ENCODE measurements around the gene PCDH18.
"Not testable (repeated sequence)": the region's sequence is repeated elsewhere in the genome, so short reads cannot be mapped to it uniquely, and the experiment has no call there.

Gene PCDH18

DNA sequence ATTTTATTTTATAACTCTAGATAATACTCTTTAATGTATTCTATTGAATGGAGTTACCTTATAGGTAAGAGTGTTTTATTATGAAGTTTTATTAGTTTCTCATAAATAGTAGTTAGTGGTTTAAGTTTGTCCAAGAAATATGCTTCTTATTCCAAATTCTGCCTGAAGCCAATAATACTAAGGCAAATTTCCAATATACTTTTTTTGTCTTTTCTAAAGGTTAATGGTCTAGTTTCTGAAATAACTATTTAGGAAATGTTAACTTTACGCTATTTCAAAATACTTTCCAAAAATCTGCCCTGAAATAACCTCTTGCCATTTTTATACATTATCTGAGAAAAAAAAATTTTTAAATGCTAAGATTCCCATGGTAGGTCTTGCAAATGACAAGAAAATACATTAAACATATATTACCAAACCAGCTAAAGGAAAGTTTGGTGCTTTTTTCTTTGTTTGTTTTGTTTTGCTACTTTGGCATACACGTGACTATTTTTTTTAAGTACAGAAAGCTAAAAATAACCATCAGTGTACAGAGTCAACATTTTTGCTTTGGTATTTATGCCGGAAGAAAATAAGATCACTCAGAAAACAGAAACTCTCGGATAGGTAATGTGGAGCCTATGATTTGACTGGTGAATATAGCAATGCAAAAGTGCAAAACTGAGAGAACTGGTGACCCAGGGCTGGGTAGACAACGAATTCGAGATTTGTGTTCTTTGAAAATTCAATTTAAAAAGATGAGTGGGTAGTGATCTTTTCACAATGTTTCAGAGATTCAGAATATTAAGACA is 29.8 kb downstream of the PCDH18 start:
- Histone ChIP-seq H3K4me2 (ENCODE audit: insufficient read depth, low read length) (no peak overlapping the region), H3K79me2 (ENCODE audit: insufficient read depth, low read length) (no peaks in the 10 kb centered on the region), H3K4me1 (ENCODE audit: insufficient read depth, low read length) (no peaks in the 10 kb centered on the region), H2AFZ (ENCODE audit: low read depth, low read length) (no peak overlapping the region), H3K27me3 (ENCODE audit: insufficient read depth, low read length, poor library complexity) (no peaks in the 10 kb centered on the region), H3K9me3 (ENCODE audit: insufficient read depth, low read length, severe bottlenecking) (no peaks in the 10 kb centered on the region), H3K4me3 (ENCODE audit: low read depth in 1 of 2, low read length in 2 of 2) (no peak overlapping the region), H3K27ac (ENCODE audit: low read length) (no peak overlapping the region), H4K20me1 (ENCODE audit: insufficient read depth, low read length) (no peaks in the 10 kb centered on the region), H3K36me3 (ENCODE audit: insufficient read depth, low read length) (no peaks in the 10 kb centered on the region), H3K9ac (ENCODE audit: low read depth, low read length) (no peak overlapping the region)
- DNase-seq (no peak), ATAC-seq (ENCODE audit: insufficient read depth, low read depth) (no peak)
- TF ChIP-seq EZH2 (IDR thresholded peaks at IDR 0.05; ENCODE audit: borderline replicate concordance, low read depth, low read length, severe bottlenecking): no peak
- no peak for TF ChIP-seq CTCF (IDR thresholded peaks at IDR 0.05; ENCODE audit: borderline replicate concordance, extremely low read depth, low read length, poor library complexity, severe bottlenecking)

DNA sequence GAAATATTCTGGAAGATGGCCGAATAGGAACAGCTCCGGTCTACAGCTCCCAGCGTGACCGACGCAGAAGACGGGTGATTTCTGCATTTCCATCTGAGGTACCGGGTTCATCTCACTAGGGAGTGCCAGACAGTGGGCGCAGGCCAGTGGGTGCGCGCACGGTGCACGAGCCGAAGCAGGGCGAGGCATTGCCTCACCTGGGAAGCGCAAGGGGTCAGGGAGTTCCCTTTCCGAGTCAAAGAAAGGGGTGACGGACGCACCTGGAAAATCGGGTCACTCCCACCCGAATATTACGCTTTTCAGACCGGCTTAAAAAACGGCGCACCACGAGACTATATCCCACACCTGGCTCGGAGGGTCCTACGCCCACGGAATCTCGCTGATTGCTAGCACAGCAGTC is 36.0 kb downstream of the PCDH18 start:
- not testable (repeated sequence) for H3K9me3 ChIP-seq (ENCODE audit: insufficient read depth, low read length, severe bottlenecking); H3K27me3 ChIP-seq (ENCODE audit: insufficient read depth, low read length, poor library complexity); H3K9ac ChIP-seq (ENCODE audit: low read depth, low read length); ATAC-seq (ENCODE audit: insufficient read depth, low read depth); H3K4me1 ChIP-seq (ENCODE audit: insufficient read depth, low read length); H4K20me1 ChIP-seq (ENCODE audit: insufficient read depth, low read length); H2AFZ ChIP-seq (ENCODE audit: low read depth, low read length); H3K4me3 ChIP-seq (ENCODE audit: low read depth in 1 of 2, low read length in 2 of 2); H3K4me2 ChIP-seq (ENCODE audit: insufficient read depth, low read length); H3K36me3 ChIP-seq (ENCODE audit: insufficient read depth, low read length); H3K27ac ChIP-seq (ENCODE audit: low read length); DNase-seq; H3K79me2 ChIP-seq (ENCODE audit: insufficient read depth, low read length)

GRCh38 chr4:137495578-137495977 is 36.7 kb downstream of the PCDH18 start:
- H3K79me2 ChIP-seq (ENCODE audit: insufficient read depth, low read length): no peaks in the 10 kb centered on the region
- TF ChIP-seq CTCF (IDR thresholded peaks at IDR 0.05; ENCODE audit: borderline replicate concordance, extremely low read depth, low read length, poor library complexity, severe bottlenecking): no peak
- TF ChIP-seq EZH2 (IDR thresholded peaks at IDR 0.05; ENCODE audit: borderline replicate concordance, low read depth, low read length, severe bottlenecking): no peak
- H3K27me3 ChIP-seq (ENCODE audit: insufficient read depth, low read length, poor library complexity): no peaks in the 10 kb centered on the region
- no peaks in the 10 kb centered on the region for H3K9me3 ChIP-seq (ENCODE audit: insufficient read depth, low read length, severe bottlenecking)
- H3K4me2 ChIP-seq (ENCODE audit: insufficient read depth, low read length): no peak overlapping the region
- H3K4me1 ChIP-seq (ENCODE audit: insufficient read depth, low read length): no peaks in the 10 kb centered on the region
- H3K36me3 ChIP-seq (ENCODE audit: insufficient read depth, low read length): no peaks in the 10 kb centered on the region
- no peak for DNase-seq
- H3K4me3 ChIP-seq (ENCODE audit: low read depth in 1 of 2, low read length in 2 of 2): no peak overlapping the region
- no peaks in the 10 kb centered on the region for H4K20me1 ChIP-seq (ENCODE audit: insufficient read depth, low read length)
- H3K9ac ChIP-seq (ENCODE audit: low read depth, low read length): no peak overlapping the region
- no peak for ATAC-seq (ENCODE audit: insufficient read depth, low read depth)
- no peak overlapping the region for H3K27ac ChIP-seq (ENCODE audit: low read length)
- no peak overlapping the region for H2AFZ ChIP-seq (ENCODE audit: low read depth, low read length)

- not testable (repeated sequence) for DNase-seq; H3K36me3 ChIP-seq (ENCODE audit: insufficient read depth, low read length); H3K4me2 ChIP-seq (ENCODE audit: insufficient read depth, low read length); H3K27me3 ChIP-seq (ENCODE audit: insufficient read depth, low read length, poor library complexity); H3K9me3 ChIP-seq (ENCODE audit: insufficient read depth, low read length, severe bottlenecking); H3K79me2 ChIP-seq (ENCODE audit: insufficient read depth, low read length); H2AFZ ChIP-seq (ENCODE audit: low read depth, low read length); H4K20me1 ChIP-seq (ENCODE audit: insufficient read depth, low read length); H3K9ac ChIP-seq (ENCODE audit: low read depth, low read length); H3K4me3 ChIP-seq (ENCODE audit: low read depth in 1 of 2, low read length in 2 of 2); H3K27ac ChIP-seq (ENCODE audit: low read length); H3K4me1 ChIP-seq (ENCODE audit: insufficient read depth, low read length); ATAC-seq (ENCODE audit: insufficient read depth, low read depth)
Observed at GRCh38 chr4:137483313-137483959, 48.9 kb downstream of the PCDH18 start.

DNA sequence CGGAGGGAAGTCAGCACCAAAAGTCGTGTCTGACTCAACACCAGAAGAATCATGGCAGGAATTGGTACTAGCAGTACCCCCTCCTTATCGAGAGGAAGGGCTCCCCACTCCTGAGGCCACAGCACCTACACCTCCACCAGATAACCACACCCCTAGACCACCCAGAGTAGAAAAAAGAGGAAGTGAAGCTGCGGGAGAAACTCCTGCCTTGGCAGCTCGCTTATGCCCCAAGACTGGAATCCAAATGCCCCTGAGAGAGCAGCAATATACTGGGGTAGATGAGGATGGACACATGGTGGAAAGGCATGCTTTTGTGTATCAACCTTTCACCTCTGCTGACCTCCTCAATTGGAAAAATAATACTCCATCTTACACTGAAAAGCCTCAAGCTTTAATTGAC is 52.6 kb downstream of the PCDH18 start:
- not testable (repeated sequence) for ATAC-seq (ENCODE audit: insufficient read depth, low read depth); H3K4me2 ChIP-seq (ENCODE audit: insufficient read depth, low read length); H2AFZ ChIP-seq (ENCODE audit: low read depth, low read length); H3K4me1 ChIP-seq (ENCODE audit: insufficient read depth, low read length); H3K9me3 ChIP-seq (ENCODE audit: insufficient read depth, low read length, severe bottlenecking); H4K20me1 ChIP-seq (ENCODE audit: insufficient read depth, low read length); H3K36me3 ChIP-seq (ENCODE audit: insufficient read depth, low read length); H3K4me3 ChIP-seq (ENCODE audit: low read depth in 1 of 2, low read length in 2 of 2); DNase-seq; H3K9ac ChIP-seq (ENCODE audit: low read depth, low read length); H3K27ac ChIP-seq (ENCODE audit: low read length); H3K79me2 ChIP-seq (ENCODE audit: insufficient read depth, low read length); H3K27me3 ChIP-seq (ENCODE audit: insufficient read depth, low read length, poor library complexity)

Measured in DND-41 (cell line).